HCT116 (cell line): ENCODE measurements around the gene MYBPH. TPM values are rescaled to one million over a fixed set of nuclear protein-coding genes. Genes with fewer than 3 reads are reported as not detected.

Source experiments
- ATAC-seq: fragments of 200-7000 bp; cut with Tn5 transposase; 2 replicates; pipeline ENCODE4 v1.9.1; 2020; ENCODE audit warnings: mild to moderate bottlenecking, moderate library complexity
- BruUV-seq: library from RNA; stranded (reverse); fragments of 400-500 nt; replicated peaks from 2 replicates; lab custom pipeline; 2021; lab: Mats Ljungman, UMichigan
- CTCF ChIA-PET: fragments of 300-600 bp; sonication (Branson Sonifier 250); formaldehyde crosslinking; loops from one replicate; lab custom pipeline; 2021; ENCODE audit warnings: antibody characterized with exemption; lab: Charles Lee
- POLR2A ChIA-PET: fragments of 300-600, 350-600 bp; sonication (Branson Sonifier 250); formaldehyde crosslinking; loops from one replicate; lab custom pipeline; 2021; ENCODE audit warnings: antibody characterized with exemption; lab: Charles Lee
- RAD21 ChIA-PET, 2 experiments: fragments of 300-600 bp; sonication (Branson Sonifier 250); formaldehyde crosslinking; loops; one replicate each; lab custom pipeline; 2023; ENCODE audit warnings: low total read pairs in 2 of 2; ENCODE audit not compliant: uncharacterized antibody in 2 of 2, unreplicated experiment in 2 of 2, low non-redundant PET in 1 of 2; lab: Charles Lee
- DNase-seq: peaks from one replicate; pipeline ENCODE4 v3.0.0-alpha.2; 2010; ENCODE audit warnings: low read depth, low spot score
- H2AFZ ChIP-seq: fragments of 200-600 bp; shearing (Covaris generic), sonication (generic); 2 replicates; pipeline ENCODE4 v1.6.1; 2017; ENCODE audit warnings: low read depth, mixed run types, mixed read lengths, antibody characterized with exemption, low read length; ENCODE audit not compliant: poor library complexity, severe bottlenecking
- H3K27ac ChIP-seq: 2 replicates; pipeline ENCODE4 v1.5.1; 2012; ENCODE audit warnings: low read depth, low read length
- H3K27me3 ChIP-seq: fragments of 200-600 bp; sonication (generic); 2 replicates; pipeline ENCODE4 v1.6.1; 2016; ENCODE audit warnings: mixed run types, low read length, mixed read lengths; ENCODE audit not compliant: insufficient read depth
- H3K36me3 ChIP-seq, 2 experiments: fragments of 200-500 bp in 1 of 2; fragments of 200-600 bp in 1 of 2; sonication (Bioruptor generic) in 1 of 2; sonication (generic) in 1 of 2; 2 replicates each; pipeline versions ENCODE4 v1.5.1 to v1.6.1; 2014 to 2016; ENCODE audit warnings: low read length in 2 of 2, inconsistent platforms in 1 of 2, mixed read lengths in 1 of 2, mixed run types in 1 of 2; ENCODE audit not compliant: insufficient read depth in 2 of 2, control insufficient read depth in 1 of 2
- H3K4me1 ChIP-seq, 2 experiments: fragments of 200-600 bp in 1 of 2; sonication (generic) in 1 of 2; 2 replicates each; pipeline versions ENCODE4 v1.5.1 to v1.6.1; 2012 to 2017; ENCODE audit warnings: low read length in 2 of 2, inconsistent platforms in 1 of 2, mild to moderate bottlenecking in 1 of 2, mixed read lengths in 1 of 2, mixed run types in 1 of 2, moderate library complexity in 1 of 2; ENCODE audit not compliant: insufficient read depth in 2 of 2, control insufficient read depth in 1 of 2
- H3K4me2 ChIP-seq: fragments of 200-600 bp; sonication (generic); 2 replicates; pipeline ENCODE4 v1.6.1; 2017; ENCODE audit warnings: mixed run types, low read length, mixed read lengths
- H3K4me3 ChIP-seq, 2 experiments: fragments of 200-600 bp in 1 of 2; sonication (generic) in 1 of 2; replicated peaks in 1 of 2; 2 replicates each; pipeline ENCODE4 v1.5.1; 2011 to 2016; ENCODE audit warnings: low read length in 2 of 2, control low read depth in 1 of 2, low read depth in 1 of 2, mild to moderate bottlenecking in 1 of 2, mixed read lengths in 1 of 2, mixed run types in 1 of 2
- H3K79me2 ChIP-seq: fragments of 200-600 bp; sonication (generic); 2 replicates; pipeline ENCODE4 v1.6.1; 2017; ENCODE audit warnings: mild to moderate bottlenecking, mixed run types, low read length, moderate library complexity, mixed read lengths; ENCODE audit not compliant: insufficient read depth
- H3K9ac ChIP-seq: fragments of 200-600 bp; sonication (generic); 2 replicates; pipeline ENCODE4 v1.6.1; 2016; ENCODE audit warnings: low read length, mixed read lengths
- H3K9me2 ChIP-seq: fragments of 200-600 bp; sonication (generic), shearing (Covaris generic); 2 replicates; pipeline ENCODE4 v1.6.1; 2017; ENCODE audit warnings: mixed run types, mild to moderate bottlenecking, moderate library complexity; ENCODE audit not compliant: insufficient read depth
- H3K9me3 ChIP-seq, 2 experiments: fragments of 200-500 bp in 1 of 2; fragments of 200-600 bp in 1 of 2; sonication (Bioruptor generic) in 1 of 2; sonication (generic) in 1 of 2; 2 replicates each; pipeline ENCODE4 v1.6.1; 2014 to 2017; ENCODE audit warnings: low read length in 2 of 2, mixed read lengths in 2 of 2, inconsistent platforms in 1 of 2, low read depth in 1 of 2, mild to moderate bottlenecking in 1 of 2, mixed run types in 1 of 2, moderate library complexity in 1 of 2; ENCODE audit not compliant: control insufficient read depth in 1 of 2, insufficient read depth in 1 of 2
- H4K20me1 ChIP-seq: fragments of 200-600 bp; sonication (generic), shearing (Covaris generic); 2 replicates; pipeline ENCODE4 v1.6.1; 2017; ENCODE audit warnings: mixed run types, mild to moderate bottlenecking, moderate library complexity; ENCODE audit not compliant: insufficient read depth
- CBX3 ChIP-seq: IDR thresholded peaks from 2 replicates; pipeline ENCODE4 v1.6.1; 2012; ENCODE audit warnings: low read depth
- EGR1 ChIP-seq: IDR thresholded peaks from 2 replicates; pipeline ENCODE4 v1.6.1; 2012; ENCODE audit warnings: low read depth
- ELF1 ChIP-seq: IDR thresholded peaks from 2 replicates; pipeline ENCODE4 v1.6.1; 2012; ENCODE audit warnings: low read depth, borderline replicate concordance
- EZH2phosphoT487 ChIP-seq: fragments of 200-600 bp; IDR thresholded peaks from 2 replicates; pipeline ENCODE4 v1.6.1; 2018; ENCODE audit warnings: antibody characterized with exemption, borderline replicate concordance
- FOSL1 ChIP-seq: IDR thresholded peaks from 2 replicates; pipeline ENCODE4 v1.6.1; 2012; ENCODE audit warnings: low read depth
- POLR2AphosphoS5 ChIP-seq: IDR thresholded peaks from 2 replicates; pipeline ENCODE4 v1.6.1; 2011; ENCODE audit warnings: mild to moderate bottlenecking, low read depth, low read length, moderate library complexity
- RAD21 ChIP-seq: IDR thresholded peaks from 2 replicates; pipeline ENCODE4 v1.6.1; 2012; ENCODE audit warnings: low read depth, mild to moderate bottlenecking
- SIN3A ChIP-seq: IDR thresholded peaks from 2 replicates; pipeline ENCODE4 v1.6.1; 2012; ENCODE audit warnings: low read depth
- SP1 ChIP-seq: IDR thresholded peaks from 2 replicates; pipeline ENCODE4 v1.6.1; 2012; ENCODE audit warnings: low read depth
- SRF ChIP-seq: IDR thresholded peaks from 2 replicates; pipeline ENCODE4 v1.6.1; 2012; ENCODE audit warnings: low read depth
- YY1 ChIP-seq: IDR thresholded peaks from 2 replicates; pipeline ENCODE4 v1.6.1; 2011; ENCODE audit warnings: low read length, low read depth, moderate library complexity, mild to moderate bottlenecking; ENCODE audit not compliant: insufficient replicate concordance; ENCODE audit errors: extremely low read depth
- ZFX ChIP-seq: fragments of 450-650 bp; IDR thresholded peaks from 2 replicates; pipeline ENCODE4 v1.6.1; 2017
- ZNF274 ChIP-seq: fragments of 200-500 bp; sonication (Bioruptor generic); IDR thresholded peaks from 2 replicates; pipeline ENCODE4 v1.6.1; 2014; ENCODE audit warnings: mild to moderate bottlenecking, low read depth, low read length, inconsistent platforms
- intact Hi-C: fragments of 100-400 bp; cut with micrococcal nuclease; formaldehyde crosslinking; loops from 2 replicates; pipeline ENCODE4 v1.10.0; 2022
- total RNA-seq: library from RNA; stranded (reverse); gene quantifications from one replicate; pipeline ENCODE4 v1.2.1, GENCODE V29; 2021; ENCODE audit not compliant: unreplicated experiment
- TF ChIP-seq, protein P1 (sequence below): IDR thresholded peaks from 2 replicates; pipeline ENCODE4 v1.6.1; 2012; ENCODE audit warnings: low read depth
- TF ChIP-seq, protein P2 (sequence below): IDR thresholded peaks from 2 replicates; pipeline ENCODE4 v1.6.1; 2012
- TF ChIP-seq, protein P3 (sequence below): IDR thresholded peaks from 2 replicates; pipeline ENCODE4 v1.6.1; 2012
- TF ChIP-seq, protein P4 (sequence below): IDR thresholded peaks from 2 replicates; pipeline ENCODE4 v1.6.1; 2011; ENCODE audit warnings: mild to moderate bottlenecking, low read length, moderate library complexity; ENCODE audit not compliant: insufficient replicate concordance; ENCODE audit errors: extremely low read depth
- TF ChIP-seq, protein P5 (sequence below), 3 experiments: fragments of 200-600 bp in 1 of 3; sonication (generic) in 1 of 3; IDR thresholded peaks in 2 of 3; conservative IDR thresholded peaks in 1 of 3; 2 replicates each; pipeline ENCODE4 v1.5.1; 2012 to 2017; ENCODE audit warnings: low read depth in 2 of 3, low read length in 2 of 3, antibody characterized with exemption in 1 of 3, borderline replicate concordance in 1 of 3, control low read depth in 1 of 3, mild to moderate bottlenecking in 1 of 3, mixed read lengths in 1 of 3, mixed run types in 1 of 3, moderate library complexity in 1 of 3; ENCODE audit not compliant: insufficient read depth in 1 of 3

The MYBPH gene
- total RNA-seq, 1 experiment from 2014 or later: 0.22 TPM

DNA sequence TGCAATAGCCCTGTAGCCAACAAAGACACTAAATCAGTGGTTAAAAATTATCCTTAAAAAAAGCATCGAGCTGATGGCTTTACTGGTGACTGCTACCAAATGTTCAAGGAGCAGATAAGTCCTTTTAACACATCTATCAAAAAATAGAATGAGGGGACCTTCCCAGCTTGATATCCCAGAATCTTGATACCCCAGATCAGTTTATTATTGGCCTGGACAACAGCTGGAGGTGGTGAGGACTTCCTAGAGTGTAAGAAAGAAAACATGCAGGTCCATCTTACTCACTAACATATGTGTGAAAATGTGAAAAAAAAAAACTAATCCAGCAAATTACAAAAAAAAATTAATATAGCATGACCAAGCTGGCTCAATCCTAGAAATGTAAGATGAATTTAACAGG is 32.6 kb upstream of the MYBPH start:
- no peak overlapping the region for H2AFZ ChIP-seq
- H3K27ac ChIP-seq: no peak overlapping the region
- no peaks in the 10 kb centered on the region for H3K4me1 ChIP-seq
- intact Hi-C loops: no loop called here
- H3K36me3 ChIP-seq: no peaks in the 10 kb centered on the region
- no peaks in the 10 kb centered on the region for H3K27me3 ChIP-seq
- H3K9me2 ChIP-seq: no peaks in the 10 kb centered on the region
- ATAC-seq (no peak), DNase-seq (no peak)
- ChIA-PET CTCF (interaction anchor here (1.0 to 2.1 kb wide), 2 partner anchors 8 to 169 kb away, joined by 5 to 7 read pairs; no protein-coding TSS in a partner anchor), RAD21 (interaction anchor here in 1 of 2 experiments (1.4 kb wide), 1 partner anchor 42 kb away, joined by 3 read pairs; no protein-coding TSS in a partner anchor), POLR2A (no interaction called here)
- no peaks in the 10 kb centered on the region for H4K20me1 ChIP-seq
- H3K4me2 ChIP-seq: no peak overlapping the region
- BruUV-seq: no TSS peak
- H3K4me3 ChIP-seq: no peak overlapping the region
- H3K9ac ChIP-seq: no peak overlapping the region
- H3K79me2 ChIP-seq: no peaks in the 10 kb centered on the region
- H3K9me3 ChIP-seq: no peaks in the 10 kb centered on the region
- TF ChIP-seq YY1 (no peak), EZH2phosphoT487 (no peak), ZFX (no peak), POLR2AphosphoS5 (no peak), EGR1 (no peak), SP1 (no peak), RAD21 (no peak), SIN3A (no peak), SRF (no peak), ELF1 (no peak), ZNF274 (no peak), CBX3 (no peak), FOSL1 (no peak)
- TF ChIP-seq, protein P1, sequence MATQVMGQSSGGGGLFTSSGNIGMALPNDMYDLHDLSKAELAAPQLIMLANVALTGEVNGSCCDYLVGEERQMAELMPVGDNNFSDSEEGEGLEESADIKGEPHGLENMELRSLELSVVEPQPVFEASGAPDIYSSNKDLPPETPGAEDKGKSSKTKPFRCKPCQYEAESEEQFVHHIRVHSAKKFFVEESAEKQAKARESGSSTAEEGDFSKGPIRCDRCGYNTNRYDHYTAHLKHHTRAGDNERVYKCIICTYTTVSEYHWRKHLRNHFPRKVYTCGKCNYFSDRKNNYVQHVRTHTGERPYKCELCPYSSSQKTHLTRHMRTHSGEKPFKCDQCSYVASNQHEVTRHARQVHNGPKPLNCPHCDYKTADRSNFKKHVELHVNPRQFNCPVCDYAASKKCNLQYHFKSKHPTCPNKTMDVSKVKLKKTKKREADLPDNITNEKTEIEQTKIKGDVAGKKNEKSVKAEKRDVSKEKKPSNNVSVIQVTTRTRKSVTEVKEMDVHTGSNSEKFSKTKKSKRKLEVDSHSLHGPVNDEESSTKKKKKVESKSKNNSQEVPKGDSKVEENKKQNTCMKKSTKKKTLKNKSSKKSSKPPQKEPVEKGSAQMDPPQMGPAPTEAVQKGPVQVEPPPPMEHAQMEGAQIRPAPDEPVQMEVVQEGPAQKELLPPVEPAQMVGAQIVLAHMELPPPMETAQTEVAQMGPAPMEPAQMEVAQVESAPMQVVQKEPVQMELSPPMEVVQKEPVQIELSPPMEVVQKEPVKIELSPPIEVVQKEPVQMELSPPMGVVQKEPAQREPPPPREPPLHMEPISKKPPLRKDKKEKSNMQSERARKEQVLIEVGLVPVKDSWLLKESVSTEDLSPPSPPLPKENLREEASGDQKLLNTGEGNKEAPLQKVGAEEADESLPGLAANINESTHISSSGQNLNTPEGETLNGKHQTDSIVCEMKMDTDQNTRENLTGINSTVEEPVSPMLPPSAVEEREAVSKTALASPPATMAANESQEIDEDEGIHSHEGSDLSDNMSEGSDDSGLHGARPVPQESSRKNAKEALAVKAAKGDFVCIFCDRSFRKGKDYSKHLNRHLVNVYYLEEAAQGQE: no peak
- TF ChIP-seq, protein P2, sequence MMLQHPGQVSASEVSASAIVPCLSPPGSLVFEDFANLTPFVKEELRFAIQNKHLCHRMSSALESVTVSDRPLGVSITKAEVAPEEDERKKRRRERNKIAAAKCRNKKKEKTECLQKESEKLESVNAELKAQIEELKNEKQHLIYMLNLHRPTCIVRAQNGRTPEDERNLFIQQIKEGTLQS: no peak
- TF ChIP-seq, protein P3, sequence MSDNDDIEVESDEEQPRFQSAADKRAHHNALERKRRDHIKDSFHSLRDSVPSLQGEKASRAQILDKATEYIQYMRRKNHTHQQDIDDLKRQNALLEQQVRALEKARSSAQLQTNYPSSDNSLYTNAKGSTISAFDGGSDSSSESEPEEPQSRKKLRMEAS: no peak
- TF ChIP-seq, protein P4, sequence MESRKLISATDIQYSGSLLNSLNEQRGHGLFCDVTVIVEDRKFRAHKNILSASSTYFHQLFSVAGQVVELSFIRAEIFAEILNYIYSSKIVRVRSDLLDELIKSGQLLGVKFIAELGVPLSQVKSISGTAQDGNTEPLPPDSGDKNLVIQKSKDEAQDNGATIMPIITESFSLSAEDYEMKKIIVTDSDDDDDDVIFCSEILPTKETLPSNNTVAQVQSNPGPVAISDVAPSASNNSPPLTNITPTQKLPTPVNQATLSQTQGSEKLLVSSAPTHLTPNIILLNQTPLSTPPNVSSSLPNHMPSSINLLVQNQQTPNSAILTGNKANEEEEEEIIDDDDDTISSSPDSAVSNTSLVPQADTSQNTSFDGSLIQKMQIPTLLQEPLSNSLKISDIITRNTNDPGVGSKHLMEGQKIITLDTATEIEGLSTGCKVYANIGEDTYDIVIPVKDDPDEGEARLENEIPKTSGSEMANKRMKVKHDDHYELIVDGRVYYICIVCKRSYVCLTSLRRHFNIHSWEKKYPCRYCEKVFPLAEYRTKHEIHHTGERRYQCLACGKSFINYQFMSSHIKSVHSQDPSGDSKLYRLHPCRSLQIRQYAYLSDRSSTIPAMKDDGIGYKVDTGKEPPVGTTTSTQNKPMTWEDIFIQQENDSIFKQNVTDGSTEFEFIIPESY: no peak
- TF ChIP-seq, protein P5, sequence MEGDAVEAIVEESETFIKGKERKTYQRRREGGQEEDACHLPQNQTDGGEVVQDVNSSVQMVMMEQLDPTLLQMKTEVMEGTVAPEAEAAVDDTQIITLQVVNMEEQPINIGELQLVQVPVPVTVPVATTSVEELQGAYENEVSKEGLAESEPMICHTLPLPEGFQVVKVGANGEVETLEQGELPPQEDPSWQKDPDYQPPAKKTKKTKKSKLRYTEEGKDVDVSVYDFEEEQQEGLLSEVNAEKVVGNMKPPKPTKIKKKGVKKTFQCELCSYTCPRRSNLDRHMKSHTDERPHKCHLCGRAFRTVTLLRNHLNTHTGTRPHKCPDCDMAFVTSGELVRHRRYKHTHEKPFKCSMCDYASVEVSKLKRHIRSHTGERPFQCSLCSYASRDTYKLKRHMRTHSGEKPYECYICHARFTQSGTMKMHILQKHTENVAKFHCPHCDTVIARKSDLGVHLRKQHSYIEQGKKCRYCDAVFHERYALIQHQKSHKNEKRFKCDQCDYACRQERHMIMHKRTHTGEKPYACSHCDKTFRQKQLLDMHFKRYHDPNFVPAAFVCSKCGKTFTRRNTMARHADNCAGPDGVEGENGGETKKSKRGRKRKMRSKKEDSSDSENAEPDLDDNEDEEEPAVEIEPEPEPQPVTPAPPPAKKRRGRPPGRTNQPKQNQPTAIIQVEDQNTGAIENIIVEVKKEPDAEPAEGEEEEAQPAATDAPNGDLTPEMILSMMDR (IDR thresholded peaks at IDR 0.05 in 2 of 3, conservative IDR thresholded peaks at IDR 0.05 in 1 of 3; ENCODE audit: borderline replicate concordance in 1 of 3, insufficient read depth in 1 of 3, low read depth in 2 of 3, low read length in 2 of 3): no peak
- TF ChIP-seq, all 23 proteins: peak for 0
